ENCODE results near the gene RPS6KA5. TPM values are rescaled to one million over a fixed set of nuclear protein-coding genes. Genes with fewer than 3 reads are reported as not detected.

The RPS6KA5 gene
- total RNA-seq, 1 experiment from 2014 or later, result 2.2 TPM

GRCh38 chr14:90819734-90820393 is 240.6 kb downstream of the RPS6KA5 start:
- TF ChIP-seq CTCF (IDR thresholded peaks at IDR 0.05; ENCODE audit: unreplicated experiment), result no peak
- peaks cover 15% of the 10 kb centered on the region for H3K4me1 Mint-ChIP-seq (ENCODE audit: insufficient read depth, unreplicated experiment)
- H3K27me3 Mint-ChIP-seq (ENCODE audit: insufficient read depth, unreplicated experiment), result no peaks in the 10 kb centered on the region
- POLR2A ChIA-PET, result interaction anchor here (0.7 to 1.4 kb wide), 2 partner anchors 52 to 1003 kb away, joined by 3 read pairs; no protein-coding TSS in a partner anchor
- BruUV-seq (replicated peaks), result no TSS peak
- CTCF ChIA-PET, result interaction anchor here (0.6 to 2.9 kb wide), 6 partner anchors 30 to 353 kb away, joined by 3 to 8 read pairs (median 4); no protein-coding TSS in a partner anchor
- no peak overlapping the region for H3K4me3 Mint-ChIP-seq (ENCODE audit: unreplicated experiment)
- peaks cover 1% of the 10 kb centered on the region for H3K36me3 Mint-ChIP-seq (ENCODE audit: insufficient read depth, unreplicated experiment)
- H3K27ac Mint-ChIP-seq (ENCODE audit: low read depth, unreplicated experiment), result no peak overlapping the region
- intact Hi-C loops (cut with micrococcal nuclease), result no loop called here
- H3K9me3 Mint-ChIP-seq (ENCODE audit: unreplicated experiment), result peaks cover 8% of the 10 kb centered on the region
- DNase-seq (ENCODE audit: unreplicated experiment), result no peak

- H3K4me3 Mint-ChIP-seq (ENCODE audit: unreplicated experiment), result no peak overlapping the region
- no peak for DNase-seq (ENCODE audit: unreplicated experiment)
- CTCF ChIA-PET, result interaction anchor here (0.6 to 1.6 kb wide), 2 partner anchors 26 to 32 kb away, joined by 4 read pairs; no protein-coding TSS in a partner anchor
- H3K4me1 Mint-ChIP-seq (ENCODE audit: insufficient read depth, unreplicated experiment), result peaks cover 15% of the 10 kb centered on the region
- intact Hi-C loops (cut with micrococcal nuclease), result no loop called here
- BruUV-seq (replicated peaks), result no TSS peak
- H3K9me3 Mint-ChIP-seq (ENCODE audit: unreplicated experiment), result peaks cover 3% of the 10 kb centered on the region
- no peaks in the 10 kb centered on the region for H3K27me3 Mint-ChIP-seq (ENCODE audit: insufficient read depth, unreplicated experiment)
- H3K27ac Mint-ChIP-seq (ENCODE audit: low read depth, unreplicated experiment), result no peak overlapping the region
- TF ChIP-seq CTCF (IDR thresholded peaks at IDR 0.05; ENCODE audit: unreplicated experiment), result no peak
- no peaks in the 10 kb centered on the region for H3K36me3 Mint-ChIP-seq (ENCODE audit: insufficient read depth, unreplicated experiment)
- POLR2A ChIA-PET, result interaction anchor here (0.6 kb wide), 1 partner anchor 1482 kb away, joined by 5 read pairs; no protein-coding TSS in a partner anchor
These were observed 241.7 kb downstream of the RPS6KA5 start for GRCh38 chr14:90818715-90819114.

GRCh38 chr14:90816681-90817436 is 243.6 kb downstream of the RPS6KA5 start:
- BruUV-seq (replicated peaks), result no TSS peak
- Mint-ChIP-seq H3K36me3 (ENCODE audit: insufficient read depth, unreplicated experiment) (no peaks in the 10 kb centered on the region), H3K27me3 (ENCODE audit: insufficient read depth, unreplicated experiment) (no peaks in the 10 kb centered on the region), H3K27ac (ENCODE audit: low read depth, unreplicated experiment) (no peak overlapping the region), H3K9me3 (ENCODE audit: unreplicated experiment) (no peaks in the 10 kb centered on the region), H3K4me1 (ENCODE audit: insufficient read depth, unreplicated experiment) (peaks cover 15% of the 10 kb centered on the region), H3K4me3 (ENCODE audit: unreplicated experiment) (no peak overlapping the region)
- TF ChIP-seq CTCF (IDR thresholded peaks at IDR 0.05; ENCODE audit: unreplicated experiment), result no peak
- ChIA-PET POLR2A (interaction anchor here (0.6 kb wide), 1 partner anchor 420 kb away, joined by 3 read pairs; no protein-coding TSS in a partner anchor), CTCF (interaction anchor here (0.5 to 1.6 kb wide), 11 partner anchors 12 to 506 kb away, joined by 3 to 5 read pairs (median 4); no protein-coding TSS in a partner anchor)
- intact Hi-C loops (cut with micrococcal nuclease), result no loop called here
- DNase-seq (ENCODE audit: unreplicated experiment), result no peak

All from MCF 10A (cell line).